ENCODE measurements around the gene ARHGEF4.

ARHGEF4 gene

GRCh38 chr2:131045286-131046027 lies 208.7 kb downstream of the ARHGEF4 start:
- TF ChIP-seq, protein P1, sequence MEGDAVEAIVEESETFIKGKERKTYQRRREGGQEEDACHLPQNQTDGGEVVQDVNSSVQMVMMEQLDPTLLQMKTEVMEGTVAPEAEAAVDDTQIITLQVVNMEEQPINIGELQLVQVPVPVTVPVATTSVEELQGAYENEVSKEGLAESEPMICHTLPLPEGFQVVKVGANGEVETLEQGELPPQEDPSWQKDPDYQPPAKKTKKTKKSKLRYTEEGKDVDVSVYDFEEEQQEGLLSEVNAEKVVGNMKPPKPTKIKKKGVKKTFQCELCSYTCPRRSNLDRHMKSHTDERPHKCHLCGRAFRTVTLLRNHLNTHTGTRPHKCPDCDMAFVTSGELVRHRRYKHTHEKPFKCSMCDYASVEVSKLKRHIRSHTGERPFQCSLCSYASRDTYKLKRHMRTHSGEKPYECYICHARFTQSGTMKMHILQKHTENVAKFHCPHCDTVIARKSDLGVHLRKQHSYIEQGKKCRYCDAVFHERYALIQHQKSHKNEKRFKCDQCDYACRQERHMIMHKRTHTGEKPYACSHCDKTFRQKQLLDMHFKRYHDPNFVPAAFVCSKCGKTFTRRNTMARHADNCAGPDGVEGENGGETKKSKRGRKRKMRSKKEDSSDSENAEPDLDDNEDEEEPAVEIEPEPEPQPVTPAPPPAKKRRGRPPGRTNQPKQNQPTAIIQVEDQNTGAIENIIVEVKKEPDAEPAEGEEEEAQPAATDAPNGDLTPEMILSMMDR (IDR thresholded peaks at IDR 0.05; ENCODE audit: borderline replicate concordance, insufficient read depth, low read depth, low read length) = no peak
- no peak overlapping the region for H3K4me3 ChIP-seq (ENCODE audit: low read depth, low read length)

- H3K4me3 ChIP-seq (ENCODE audit: low read depth, low read length) = no peak overlapping the region
- TF ChIP-seq, protein P1 (IDR thresholded peaks at IDR 0.05; ENCODE audit: borderline replicate concordance, insufficient read depth, low read depth, low read length) = no peak
Measured at GRCh38 chr2:131046028-131046917, 209.6 kb downstream of the ARHGEF4 start.

DNA sequence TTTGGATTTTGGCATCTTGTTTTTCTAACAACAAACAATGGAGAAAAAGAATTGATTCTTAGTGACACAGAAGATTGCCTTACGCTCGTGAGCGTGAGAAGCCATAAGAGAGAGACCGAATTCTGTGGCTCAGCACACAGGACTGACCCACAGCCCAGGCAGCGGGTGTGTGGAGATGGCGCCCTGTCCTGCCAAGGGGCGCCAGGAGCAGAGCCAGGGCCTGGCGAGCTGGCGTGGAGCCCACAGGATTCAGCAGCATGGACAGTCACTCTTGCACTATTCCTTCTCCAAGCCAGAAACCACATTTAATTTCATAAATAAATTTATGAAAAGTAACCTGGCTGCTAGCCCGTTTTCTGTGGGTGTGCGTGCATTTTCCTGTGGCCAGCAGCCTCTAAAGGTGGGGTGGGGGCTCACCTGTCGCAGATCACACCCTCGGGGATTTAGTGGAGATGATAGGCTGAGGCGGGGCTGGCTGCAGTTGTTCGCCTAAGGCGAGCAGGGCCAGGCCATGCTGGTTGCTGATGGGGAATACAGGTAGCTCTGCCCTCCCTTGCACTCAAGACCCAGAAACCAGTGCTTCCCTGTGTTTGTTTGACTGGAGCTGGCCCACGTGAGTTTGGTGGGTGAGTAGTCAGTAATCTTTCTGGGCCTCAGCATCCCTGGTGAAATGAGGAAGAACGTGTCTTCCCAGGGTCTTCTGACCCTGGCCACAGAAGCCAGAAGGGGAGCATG lies 210.4 kb downstream of the ARHGEF4 start:
- TF ChIP-seq, protein P1 (IDR thresholded peaks at IDR 0.05; ENCODE audit: borderline replicate concordance, insufficient read depth, low read depth, low read length) = no peak
- no peak overlapping the region for H3K4me3 ChIP-seq (ENCODE audit: low read depth, low read length)

GRCh38 chr2:131047920-131048560 lies 211.3 kb downstream of the ARHGEF4 start:
- H3K4me3 ChIP-seq (ENCODE audit: low read depth, low read length) = no peak overlapping the region
- TF ChIP-seq, protein P1 (IDR thresholded peaks at IDR 0.05; ENCODE audit: borderline replicate concordance, insufficient read depth, low read depth, low read length) = no peak

- H3K4me3 ChIP-seq (ENCODE audit: low read depth, low read length) = no peak overlapping the region
- TF ChIP-seq, protein P1 (IDR thresholded peaks at IDR 0.05; ENCODE audit: borderline replicate concordance, insufficient read depth, low read depth, low read length) = no peak
Measured at GRCh38 chr2:131048641-131049040, 211.9 kb downstream of the ARHGEF4 start.

DNA sequence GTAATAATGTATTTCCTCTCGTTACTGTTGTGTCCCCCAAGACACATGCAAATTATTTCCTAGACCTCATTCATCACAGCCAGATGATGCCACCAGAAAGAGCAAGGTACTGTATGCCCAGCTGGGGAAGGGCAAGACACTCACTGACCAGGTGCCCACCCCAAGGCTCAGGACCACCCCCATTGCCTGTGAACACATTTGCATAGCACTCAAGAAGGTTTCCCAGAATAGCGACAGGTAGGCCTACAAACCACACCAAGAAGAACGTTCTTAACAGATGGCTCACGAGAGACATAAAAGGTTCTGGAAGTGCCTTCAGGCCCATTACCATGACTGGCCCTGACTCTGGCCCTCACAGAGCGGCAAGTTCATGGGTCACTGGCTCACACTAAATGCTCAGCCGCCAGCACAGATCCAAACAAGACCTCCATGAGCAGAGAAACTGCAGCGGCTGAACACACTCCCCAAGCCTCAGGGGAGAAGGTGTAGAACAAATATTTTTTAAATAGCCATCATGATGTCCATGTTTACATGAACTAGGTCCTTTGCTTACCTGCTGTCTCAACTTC lies 212.5 kb downstream of the ARHGEF4 start:
- H3K4me3 ChIP-seq (ENCODE audit: low read depth, low read length) = no peak overlapping the region

More for the DNA sequence above, 212.5 kb downstream of the ARHGEF4 start:
- TF ChIP-seq, protein P1 (IDR thresholded peaks at IDR 0.05; ENCODE audit: borderline replicate concordance, insufficient read depth, low read depth, low read length) = no peak
